Fibroblast of lung (primary cell): ENCODE data around the gene CEP170. TPM values are rescaled to one million over a fixed set of nuclear protein-coding genes. Genes with fewer than 3 reads are reported as not detected.
A peak's percentile ranks its signal among the peaks of the same experiment; 100 is the strongest.

ENCODE experiments used
- DNase-seq, 2 donors: peaks; one replicate each; pipeline versions ENCODE4 v3.0.0 to v3.0.0-alpha.2; 2010; ENCODE audit warnings: low read depth in 2 of 2
- H2AFZ ChIP-seq: 2 replicates; pipeline ENCODE4 v1.5.1; 2012; ENCODE audit warnings: low read length, control low read depth, inconsistent platforms
- H3K27ac ChIP-seq: 2 replicates; pipeline ENCODE4 v1.5.1; 2011; ENCODE audit warnings: low read length, control low read depth; ENCODE audit not compliant: insufficient read depth
- H3K27me3 ChIP-seq: 2 replicates; pipeline ENCODE4 v1.5.1; 2011; ENCODE audit warnings: mild to moderate bottlenecking, low read length; ENCODE audit not compliant: control insufficient read depth, insufficient read depth
- H3K36me3 ChIP-seq: 2 replicates; pipeline ENCODE4 v1.5.1; 2011; ENCODE audit warnings: low read length; ENCODE audit not compliant: control insufficient read depth, insufficient read depth
- H3K4me1 ChIP-seq: 2 replicates; pipeline ENCODE4 v1.5.1; 2011; ENCODE audit warnings: low read length; ENCODE audit not compliant: control insufficient read depth, insufficient read depth; ENCODE audit errors: extremely low read depth
- H3K4me2 ChIP-seq: 2 replicates; pipeline ENCODE4 v1.5.1; 2011; ENCODE audit warnings: low read length, control low read depth; ENCODE audit not compliant: insufficient read depth; ENCODE audit errors: extremely low read depth
- H3K4me3 ChIP-seq, 4 experiments: fragments of 200-600 bp in 1 of 4; sonication (generic) in 1 of 4; replicated peaks in 1 of 4; 2 replicates each; pipeline ENCODE4 v1.5.1; 2011 to 2016; ENCODE audit warnings: low read length in 4 of 4, low read depth in 3 of 4, mild to moderate bottlenecking in 3 of 4, control low read depth in 2 of 4, inconsistent platforms in 1 of 4, mixed read lengths in 1 of 4; ENCODE audit not compliant: insufficient read depth in 1 of 4; ENCODE audit errors: control extremely low read depth in 1 of 4
- H3K79me2 ChIP-seq: 2 replicates; pipeline ENCODE4 v1.5.1; 2012; ENCODE audit warnings: mild to moderate bottlenecking, low read length, inconsistent platforms; ENCODE audit not compliant: control insufficient read depth, insufficient read depth
- H3K9ac ChIP-seq: 2 replicates; pipeline ENCODE4 v1.5.1; 2011; ENCODE audit warnings: mild to moderate bottlenecking, low read length, control low read depth; ENCODE audit not compliant: insufficient read depth
- H3K9me3 ChIP-seq: 2 replicates; pipeline ENCODE4 v1.5.1; 2012; ENCODE audit warnings: low read depth, low read length; ENCODE audit not compliant: control insufficient read depth, insufficient read depth
- H4K20me1 ChIP-seq: 2 replicates; pipeline ENCODE4 v1.5.1; 2011; ENCODE audit warnings: low read length; ENCODE audit not compliant: control insufficient read depth, insufficient read depth; ENCODE audit errors: extremely low read depth
- CTCF ChIP-seq, 2 donors: IDR thresholded peaks in 1 of 2; conservative IDR thresholded peaks in 1 of 2; 1 replicate in 1 of 2; 2 replicates in 1 of 2; pipeline ENCODE4 v1.5.1; 2011 to 2012; ENCODE audit warnings: low read length in 2 of 2, control low read depth in 1 of 2, inconsistent platforms in 1 of 2, low read depth in 1 of 2, mild to moderate bottlenecking in 1 of 2
- EZH2 ChIP-seq: IDR thresholded peaks from 2 replicates; pipeline ENCODE4 v1.5.1; 2012; ENCODE audit warnings: low read length, control low read depth, mild to moderate bottlenecking; ENCODE audit errors: missing control alignments
- polyA plus RNA-seq, 2 donors: library from polyadenylated mRNA; depleted of rRNA in 1 of 2; stranded (reverse) in 1 of 2; unstranded in 1 of 2; fragments of >200 nt; gene quantifications; 2 replicates each; pipeline ENCODE4 v1.2.1, GENCODE V29; 2011 to 2012; ENCODE audit warnings: missing spikeins in 1 of 2
- total RNA-seq: library from RNA; depleted of rRNA; stranded (reverse); fragments of >200 nt; gene quantifications from 2 replicates; pipeline ENCODE4 v1.2.1, GENCODE V29; 2014

CEP170 gene
- total and polyA plus RNA-seq, 2 donors (not counting 1 experiment from before 2014, with no cell fraction given) = 86.0 to 92.0 TPM

- H3K36me3 ChIP-seq = no peaks in the 10 kb centered on the region
- H3K27ac ChIP-seq = peak overlapping the region; percentile 35
- peaks cover 19% of the 10 kb centered on the region for H3K4me1 ChIP-seq
- DNase-seq = peak; percentile 67 to 78
- no peaks in the 10 kb centered on the region for H3K9me3 ChIP-seq
- no peak overlapping the region for H3K4me3 ChIP-seq
- H4K20me1 ChIP-seq = no peaks in the 10 kb centered on the region
- peak overlapping the region; percentile 44 for H3K4me2 ChIP-seq
- H2AFZ ChIP-seq = no peak overlapping the region
- H3K9ac ChIP-seq = no peak overlapping the region
- H3K79me2 ChIP-seq = peaks cover 37% of the 10 kb centered on the region
- no peak for TF ChIP-seq EZH2
- no peak for TF ChIP-seq CTCF (conservative IDR thresholded peaks at IDR 0.05 in 1 of 2, IDR thresholded peaks at IDR 0.05 in 1 of 2; ENCODE audit: low read depth in 1 of 2, low read length in 2 of 2)
- no peaks in the 10 kb centered on the region for H3K27me3 ChIP-seq
Measured at GRCh38 chr1:243264717-243265116, 9.6 kb upstream of the CEP170 start.

DNA sequence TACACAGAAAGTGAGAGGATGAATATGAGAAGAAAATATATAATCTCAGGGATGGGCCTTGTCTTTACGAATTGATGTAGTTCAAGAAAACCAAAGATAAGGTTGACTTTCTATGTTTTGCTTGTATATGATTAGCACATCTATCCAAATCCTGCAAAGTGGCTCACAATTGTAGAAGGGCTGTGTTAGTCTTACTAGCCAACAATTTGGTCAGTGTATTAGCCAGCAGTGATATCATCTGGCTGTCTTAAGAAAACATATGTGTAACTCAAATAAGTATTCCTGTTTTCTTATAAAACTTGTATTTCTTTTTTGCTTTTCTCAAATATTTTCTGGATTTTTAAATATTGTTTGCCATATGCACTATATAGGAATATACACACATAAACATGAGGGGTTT is 6.3 kb upstream of the CEP170 start:
- Histone ChIP-seq H3K36me3 (no peaks in the 10 kb centered on the region), H3K4me1 (peaks cover 6% of the 10 kb centered on the region), H3K4me2 (no peak overlapping the region), H4K20me1 (no peaks in the 10 kb centered on the region), H3K27me3 (no peaks in the 10 kb centered on the region), H3K9me3 (no peaks in the 10 kb centered on the region), H3K9ac (no peak overlapping the region), H3K27ac (no peak overlapping the region), H2AFZ (no peak overlapping the region), H3K79me2 (peaks cover 56% of the 10 kb centered on the region), H3K4me3 (no peak overlapping the region)
- DNase-seq = peak; percentile 66 to 83
- TF ChIP-seq EZH2 (no peak), CTCF (conservative IDR thresholded peaks at IDR 0.05 in 1 of 2, IDR thresholded peaks at IDR 0.05 in 1 of 2; ENCODE audit: low read depth in 1 of 2, low read length in 2 of 2) (no peak)

- Histone ChIP-seq H3K79me2 (peaks cover 55% of the 10 kb centered on the region), H3K36me3 (no peaks in the 10 kb centered on the region), H3K4me2 (no peak overlapping the region), H3K27me3 (no peaks in the 10 kb centered on the region), H4K20me1 (no peaks in the 10 kb centered on the region), H3K4me3 (no peak overlapping the region), H3K4me1 (peaks cover 6% of the 10 kb centered on the region), H3K27ac (no peak overlapping the region), H3K9ac (no peak overlapping the region), H2AFZ (no peak overlapping the region), H3K9me3 (no peaks in the 10 kb centered on the region)
- TF ChIP-seq CTCF (conservative IDR thresholded peaks at IDR 0.05 in 1 of 2, IDR thresholded peaks at IDR 0.05 in 1 of 2; ENCODE audit: low read depth in 1 of 2, low read length in 2 of 2) (no peak), EZH2 (no peak)
- no peak for DNase-seq
Measured at GRCh38 chr1:243260221-243260880, 5.3 kb upstream of the CEP170 start.
